K562 (cell line): ENCODE measurements around the gene SESN2.

Experiments used
- ARHGAP35 ChIP-seq: fragments of 450-650 bp; IDR thresholded peaks from 2 replicates; pipeline ENCODE4 v1.6.1; 2018; ENCODE audit not compliant: partially characterized antibody
- CEBPB ChIP-seq: fragments of 450-650 bp; IDR thresholded peaks from 2 replicates; pipeline ENCODE4 v1.6.1; 2016; ENCODE audit warnings: missing genetic modification characterization, missing compliant biosample characterization
- CREBBP ChIP-seq: IDR thresholded peaks from one replicate; pipeline ENCODE4 v1.6.1; 2012; ENCODE audit warnings: low read depth, mild to moderate bottlenecking, control low read depth, inconsistent platforms, low read length
- FOXJ3 ChIP-seq: sonication (generic); formaldehyde crosslinking; IDR thresholded peaks from 2 replicates; pipeline ENCODE4 v1.4.0; 2020; ENCODE audit warnings: mild to moderate bottlenecking, missing genetic modification reagents
- GABPA ChIP-seq: fragments of 200-800 bp; sonication (Bioruptor generic); conservative IDR thresholded peaks from 2 replicates; pipeline ENCODE4 v1.6.1; 2016; ENCODE audit warnings: low read depth, missing genetic modification characterization, missing compliant biosample characterization
- JUND ChIP-seq, 2 experiments: IDR thresholded peaks; 2 replicates in 1 of 2; 3 replicates in 1 of 2; pipeline ENCODE4 v1.6.1; 2011; ENCODE audit warnings: borderline replicate concordance in 2 of 2, low read depth in 2 of 2, low read length in 2 of 2, improper control_type of control experiment in 1 of 2, missing biosample characterization in 1 of 2, missing genetic modification characterization in 1 of 2, missing genetic modification reagents in 1 of 2
- MTF1 ChIP-seq: fragments of 250-450 bp; sonication (Bioruptor Pico); IDR thresholded peaks from 2 replicates; pipeline ENCODE4 v1.9.0; 2021; ENCODE audit warnings: moderate library complexity, mild to moderate bottlenecking, inconsistent platforms, borderline replicate concordance
- MYNN ChIP-seq, 2 experiments: sonication (generic); formaldehyde crosslinking in 1 of 2; IDR thresholded peaks; 2 replicates each; pipeline versions ENCODE4 v1.5.0 to v1.6.1; 2016 to 2020; ENCODE audit warnings: antibody characterized with exemption in 1 of 2, missing genetic modification reagents in 1 of 2
- RERE ChIP-seq: sonication (generic); formaldehyde crosslinking; IDR thresholded peaks from 2 replicates; pipeline ENCODE4 v1.8.0; 2023; ENCODE audit warnings: missing genetic modification reagents, mild to moderate bottlenecking, borderline replicate concordance
- RFX5 ChIP-seq: IDR thresholded peaks from 2 replicates; pipeline ENCODE4 v1.6.1; 2011; ENCODE audit warnings: low read depth, mild to moderate bottlenecking, improper control_type of control experiment, low read length
- ZC3H11A ChIP-seq: IDR thresholded peaks from 2 replicates; pipeline ENCODE4 v1.6.1; 2012; ENCODE audit warnings: low read depth, low read length, improper control_type of control experiment
- ZNF232 ChIP-seq: sonication (generic); formaldehyde crosslinking; IDR thresholded peaks from 2 replicates; pipeline ENCODE4 v1.8.0; 2022; ENCODE audit warnings: mild to moderate bottlenecking, missing genetic modification reagents
- TF ChIP-seq, protein P1 (sequence below): sonication (generic); formaldehyde crosslinking; IDR thresholded peaks from 2 replicates; pipeline ENCODE4 v1.8.1; 2022; ENCODE audit warnings: missing genetic modification reagents

DNA sequence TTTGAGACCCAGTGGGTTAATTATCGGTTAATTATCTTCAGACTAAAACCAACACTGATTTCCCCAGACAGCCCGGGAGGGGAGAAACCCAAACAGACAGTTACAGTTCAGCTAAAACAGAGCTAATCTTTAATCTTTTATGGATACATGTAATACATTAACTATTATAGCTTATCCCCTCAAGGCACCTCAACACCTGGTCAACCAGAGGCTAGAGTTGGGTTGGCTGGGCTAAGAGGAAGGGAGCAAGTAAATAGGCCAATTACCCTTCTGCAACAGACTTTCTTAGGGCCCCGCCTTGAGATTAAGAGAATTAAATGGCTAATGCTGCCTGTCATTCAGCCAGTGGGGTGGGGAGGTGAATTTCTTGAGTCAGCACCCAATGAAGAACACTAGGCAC, 62.9 kb downstream of the SESN2 start:
- TF ChIP-seq GABPA (tag) (no peak), CEBPB (no peak), ARHGAP35 (no peak), RFX5 (no peak), RERE (CRISPR knock-in tag) (no peak), ZNF232 (CRISPR knock-in tag) (no peak), MYNN (IDR thresholded peaks at IDR 0.05) (no peak), MYNN (CRISPR knock-in tag; IDR thresholded peaks at IDR 0.05) (no peak), JUND (IDR thresholded peaks at IDR 0.05; ENCODE audit: borderline replicate concordance, low read depth, low read length) (no peak), JUND (tag; IDR thresholded peaks at IDR 0.05; ENCODE audit: borderline replicate concordance, low read depth, low read length) (no peak), CREBBP (no peak), MTF1 (CRISPR knock-in tag) (no peak), ZC3H11A (no peak), FOXJ3 (CRISPR knock-in tag) (no peak)
- TF ChIP-seq, protein P1, sequence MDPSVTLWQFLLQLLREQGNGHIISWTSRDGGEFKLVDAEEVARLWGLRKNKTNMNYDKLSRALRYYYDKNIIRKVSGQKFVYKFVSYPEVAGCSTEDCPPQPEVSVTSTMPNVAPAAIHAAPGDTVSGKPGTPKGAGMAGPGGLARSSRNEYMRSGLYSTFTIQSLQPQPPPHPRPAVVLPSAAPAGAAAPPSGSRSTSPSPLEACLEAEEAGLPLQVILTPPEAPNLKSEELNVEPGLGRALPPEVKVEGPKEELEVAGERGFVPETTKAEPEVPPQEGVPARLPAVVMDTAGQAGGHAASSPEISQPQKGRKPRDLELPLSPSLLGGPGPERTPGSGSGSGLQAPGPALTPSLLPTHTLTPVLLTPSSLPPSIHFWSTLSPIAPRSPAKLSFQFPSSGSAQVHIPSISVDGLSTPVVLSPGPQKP (CRISPR knock-in tag): no peak
